D721Med (cell line): ENCODE results near the gene TNFRSF18.
"Not testable (repeated sequence)": the region's sequence is repeated elsewhere in the genome, so short reads cannot be mapped to it uniquely, and the experiment has no call there.

Source experiments
- DNase-seq: peaks from one replicate; pipeline ENCODE4 v3.0.0; 2011; ENCODE audit warnings: low spot score; ENCODE audit not compliant: insufficient read length
- FAIRE-seq: peaks from 2 replicates; lab custom pipeline; 2011; peaks lifted over from hg19 to GRCh38; lab: Jason Lieb, UNC
- TF ChIP-seq, protein P1 (sequence below): IDR thresholded peaks from 2 replicates; pipeline ENCODE4 v1.5.1; 2012; ENCODE audit warnings: mild to moderate bottlenecking, control low read depth; ENCODE audit not compliant: insufficient read depth; ENCODE audit errors: missing control alignments

TNFRSF18 gene

GRCh38 chr1:1177452-1178206 lies 28.8 kb downstream of the TNFRSF18 start:
- TF ChIP-seq, protein P1, sequence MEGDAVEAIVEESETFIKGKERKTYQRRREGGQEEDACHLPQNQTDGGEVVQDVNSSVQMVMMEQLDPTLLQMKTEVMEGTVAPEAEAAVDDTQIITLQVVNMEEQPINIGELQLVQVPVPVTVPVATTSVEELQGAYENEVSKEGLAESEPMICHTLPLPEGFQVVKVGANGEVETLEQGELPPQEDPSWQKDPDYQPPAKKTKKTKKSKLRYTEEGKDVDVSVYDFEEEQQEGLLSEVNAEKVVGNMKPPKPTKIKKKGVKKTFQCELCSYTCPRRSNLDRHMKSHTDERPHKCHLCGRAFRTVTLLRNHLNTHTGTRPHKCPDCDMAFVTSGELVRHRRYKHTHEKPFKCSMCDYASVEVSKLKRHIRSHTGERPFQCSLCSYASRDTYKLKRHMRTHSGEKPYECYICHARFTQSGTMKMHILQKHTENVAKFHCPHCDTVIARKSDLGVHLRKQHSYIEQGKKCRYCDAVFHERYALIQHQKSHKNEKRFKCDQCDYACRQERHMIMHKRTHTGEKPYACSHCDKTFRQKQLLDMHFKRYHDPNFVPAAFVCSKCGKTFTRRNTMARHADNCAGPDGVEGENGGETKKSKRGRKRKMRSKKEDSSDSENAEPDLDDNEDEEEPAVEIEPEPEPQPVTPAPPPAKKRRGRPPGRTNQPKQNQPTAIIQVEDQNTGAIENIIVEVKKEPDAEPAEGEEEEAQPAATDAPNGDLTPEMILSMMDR = no peak
- FAIRE-seq (no peak), DNase-seq (no peak)

DNA sequence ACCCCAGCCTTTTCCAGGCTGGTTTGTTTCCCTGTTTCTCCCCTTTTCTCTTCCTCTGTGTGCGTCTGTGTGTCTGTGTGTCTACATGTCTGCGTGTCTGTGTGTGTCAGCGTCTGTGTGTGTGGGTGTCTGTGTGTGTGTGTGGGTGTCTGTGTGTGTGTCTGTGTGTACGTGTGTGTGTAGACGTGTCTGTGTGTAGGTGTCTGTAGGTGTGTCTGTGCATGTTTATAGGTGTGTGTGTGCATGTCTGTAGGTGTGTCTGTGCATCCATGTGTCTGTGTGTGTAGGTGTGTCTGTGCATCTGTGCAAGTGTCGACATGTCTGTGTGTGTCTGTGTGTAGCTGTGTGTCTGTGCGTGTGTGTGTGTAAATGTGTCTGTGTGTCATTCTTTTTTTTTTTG lies 29.5 kb downstream of the TNFRSF18 start:
- DNase-seq (no peak), FAIRE-seq (no peak)
- TF ChIP-seq, protein P1 = no peak

DNA sequence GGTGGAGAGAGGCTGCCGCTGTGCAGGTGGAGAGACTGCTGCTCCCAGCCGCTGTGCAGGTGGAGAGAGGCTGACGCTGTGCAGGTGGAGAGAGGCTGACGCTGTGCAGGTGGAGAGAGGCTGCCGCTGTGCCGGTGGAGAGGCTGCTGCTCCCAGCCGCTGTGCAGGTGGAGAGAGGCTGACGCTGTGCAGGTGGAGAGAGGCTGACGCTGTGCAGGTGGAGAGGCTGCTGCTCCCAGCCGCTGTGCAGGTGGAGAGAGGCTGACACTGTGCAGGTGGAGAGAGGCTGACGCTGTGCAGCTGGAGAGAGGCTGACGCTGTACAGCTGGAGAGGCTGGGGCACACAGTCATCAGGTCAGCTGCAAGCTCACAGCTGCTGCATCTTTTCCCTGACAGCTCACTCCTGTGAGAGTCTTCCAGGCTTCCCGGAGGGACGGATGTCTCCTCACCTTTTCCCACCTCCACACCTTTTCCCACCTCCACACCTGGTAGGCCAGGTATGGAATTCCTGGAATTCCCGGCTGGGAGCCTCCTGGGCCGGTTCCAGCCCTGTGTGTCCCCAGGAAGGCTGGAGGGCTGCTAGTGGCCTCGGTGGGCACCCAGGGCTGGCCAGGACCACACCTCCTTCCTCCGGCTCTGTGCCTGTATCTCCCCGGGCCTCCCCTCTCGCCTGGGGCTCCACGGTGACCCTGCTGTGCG lies 30.2 kb downstream of the TNFRSF18 start:
- not testable (repeated sequence) for DNase-seq, FAIRE-seq

- DNase-seq (no peak), FAIRE-seq (no peak)
- TF ChIP-seq, protein P1 = no peak
Measured at GRCh38 chr1:1175221-1176062, 30.9 kb downstream of the TNFRSF18 start.

DNA sequence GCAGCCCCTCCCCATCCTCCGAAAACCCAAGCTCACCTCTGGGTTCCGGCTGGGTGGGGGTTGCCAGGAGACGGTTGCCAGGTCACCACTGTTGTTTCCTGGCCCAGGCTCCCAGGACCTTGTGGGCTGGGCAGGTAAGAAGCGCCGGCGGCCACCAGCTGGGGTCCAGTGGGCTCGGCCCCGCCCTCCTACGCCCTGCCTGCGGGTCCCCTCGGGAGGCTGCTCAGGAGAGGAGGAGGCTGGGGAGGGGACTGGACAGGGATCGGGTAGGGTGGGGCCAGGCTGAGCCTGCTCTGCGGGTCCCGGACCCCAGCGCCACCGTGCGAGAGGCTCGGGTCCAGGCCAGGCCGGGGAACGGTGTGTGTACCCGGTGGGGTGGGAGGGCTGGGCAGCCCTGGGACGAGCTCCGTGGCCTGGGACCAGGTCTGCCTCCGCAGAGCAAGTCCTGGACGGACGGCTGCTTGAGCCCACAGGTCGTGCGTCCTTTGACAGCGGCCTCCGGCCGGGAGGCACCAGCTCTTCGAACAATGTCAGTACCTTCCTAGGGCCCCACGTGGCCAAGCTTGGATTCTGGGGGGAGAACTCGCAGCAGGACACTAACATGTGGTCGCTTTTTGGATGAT lies 32.5 kb downstream of the TNFRSF18 start, which contains the start of gene TTLL10:
Gene TTLL10 (plus strand): TSS at position 88 of the 623 bp plus-strand sequence. CDS start 5,336 bp downstream, outside the sequence.
- FAIRE-seq (no peak), DNase-seq (no peak)
- TF ChIP-seq, protein P1 = no peak

- no peak for FAIRE-seq
- DNase-seq = no peak
- TF ChIP-seq, protein P1 = no peak
Measured at GRCh38 chr1:1173061-1173792, 33.2 kb downstream of the TNFRSF18 start.
